Measurements from ENCODE around the gene ANGPTL2.

ANGPTL2 gene

GRCh38 chr9:127076860-127077643 lies 45.4 kb downstream of the ANGPTL2 start:
- Histone ChIP-seq H4K20me1 (ENCODE audit: control insufficient read depth, insufficient read depth, low read depth, low read length) (no peaks in the 10 kb centered on the region), H3K79me2 (ENCODE audit: control insufficient read depth, low read length) (no peaks in the 10 kb centered on the region), H3F3A (ENCODE audit: control insufficient read depth, insufficient read depth) (no peaks in the 10 kb centered on the region), H3K9me2 (replicated peaks; ENCODE audit: control insufficient read depth, low read length) (no peaks in the 10 kb centered on the region), H3K27me3 (ENCODE audit: control insufficient read depth, low read length) (no peaks in the 10 kb centered on the region), H3K9me3 (ENCODE audit: control insufficient read depth, insufficient read depth, low read length) (no peaks in the 10 kb centered on the region), H3K4me2 (ENCODE audit: low read length) (no peak overlapping the region), H3K27ac (ENCODE audit: low read depth, low read length) (no peak overlapping the region), H3K36me3 (ENCODE audit: control insufficient read depth, low read length) (no peaks in the 10 kb centered on the region), H3K4me1 (ENCODE audit: control insufficient read depth, low read length) (no peaks in the 10 kb centered on the region), H3K4me3 (ENCODE audit: low read length) (no peak overlapping the region)
- no peak for TF ChIP-seq CTCF (IDR thresholded peaks at IDR 0.05; ENCODE audit: low read depth, low read length, poor library complexity, severe bottlenecking)
- no peak for TF ChIP-seq EZH2phosphoT487 (IDR thresholded peaks at IDR 0.05; ENCODE audit: borderline replicate concordance, low read length)

- Histone ChIP-seq H3F3A (ENCODE audit: control insufficient read depth, insufficient read depth) (no peaks in the 10 kb centered on the region), H3K79me2 (ENCODE audit: control insufficient read depth, low read length) (no peaks in the 10 kb centered on the region), H3K4me1 (ENCODE audit: control insufficient read depth, low read length) (no peaks in the 10 kb centered on the region), H4K20me1 (ENCODE audit: control insufficient read depth, insufficient read depth, low read depth, low read length) (no peaks in the 10 kb centered on the region), H3K4me3 (ENCODE audit: low read length) (no peak overlapping the region), H3K9me2 (replicated peaks; ENCODE audit: control insufficient read depth, low read length) (no peaks in the 10 kb centered on the region), H3K36me3 (ENCODE audit: control insufficient read depth, low read length) (no peaks in the 10 kb centered on the region), H3K27ac (ENCODE audit: low read depth, low read length) (no peak overlapping the region), H3K9me3 (ENCODE audit: control insufficient read depth, insufficient read depth, low read length) (no peaks in the 10 kb centered on the region), H3K4me2 (ENCODE audit: low read length) (no peak overlapping the region), H3K27me3 (ENCODE audit: control insufficient read depth, low read length) (no peaks in the 10 kb centered on the region)
- TF ChIP-seq CTCF (IDR thresholded peaks at IDR 0.05; ENCODE audit: low read depth, low read length, poor library complexity, severe bottlenecking) (no peak), EZH2phosphoT487 (IDR thresholded peaks at IDR 0.05; ENCODE audit: borderline replicate concordance, low read length) (no peak)
These were observed 46.6 kb downstream of the ANGPTL2 start for GRCh38 chr9:127075624-127076372.

GRCh38 chr9:127074561-127075548 lies 47.6 kb downstream of the ANGPTL2 start:
- Histone ChIP-seq H3F3A (ENCODE audit: control insufficient read depth, insufficient read depth) (no peaks in the 10 kb centered on the region), H3K27me3 (ENCODE audit: control insufficient read depth, low read length) (no peaks in the 10 kb centered on the region), H4K20me1 (ENCODE audit: control insufficient read depth, insufficient read depth, low read depth, low read length) (no peaks in the 10 kb centered on the region), H3K36me3 (ENCODE audit: control insufficient read depth, low read length) (no peaks in the 10 kb centered on the region), H3K79me2 (ENCODE audit: control insufficient read depth, low read length) (no peaks in the 10 kb centered on the region), H3K27ac (ENCODE audit: low read depth, low read length) (no peak overlapping the region), H3K9me2 (replicated peaks; ENCODE audit: control insufficient read depth, low read length) (no peaks in the 10 kb centered on the region), H3K4me2 (ENCODE audit: low read length) (no peak overlapping the region), H3K9me3 (ENCODE audit: control insufficient read depth, insufficient read depth, low read length) (no peaks in the 10 kb centered on the region), H3K4me3 (ENCODE audit: low read length) (no peak overlapping the region), H3K4me1 (ENCODE audit: control insufficient read depth, low read length) (no peaks in the 10 kb centered on the region)
- TF ChIP-seq EZH2phosphoT487 (IDR thresholded peaks at IDR 0.05; ENCODE audit: borderline replicate concordance, low read length), result no peak
- TF ChIP-seq CTCF (IDR thresholded peaks at IDR 0.05; ENCODE audit: low read depth, low read length, poor library complexity, severe bottlenecking), result no peak
